Smooth muscle cell (in vitro differentiated cells): Measurements from ENCODE around the gene DPH6. TPM values are rescaled to one million over a fixed set of nuclear protein-coding genes. Genes with fewer than 3 reads are reported as not detected.

Experiments used
- DNase-seq: peaks from one replicate; lab custom pipeline; 2025; ENCODE audit not compliant: unreplicated experiment; lab: John Stamatoyannopoulos, UW
- H2AFZ ChIP-seq: fragments of 200-600 bp; sonication (generic); 2 replicates; pipeline ENCODE4 v1.6.0; 2016; ENCODE audit warnings: antibody characterized with exemption, low read depth, mild to moderate bottlenecking
- H3F3A ChIP-seq: fragments of 200-600 bp; sonication (generic); 2 replicates; pipeline ENCODE4 v1.6.0; 2017; ENCODE audit warnings: antibody characterized with exemption, low read depth
- H3K27ac ChIP-seq: fragments of 200-600 bp; sonication (generic); 2 replicates; pipeline ENCODE4 v1.5.1; 2016; ENCODE audit warnings: low read depth, mild to moderate bottlenecking
- H3K27me3 ChIP-seq: fragments of 200-600 bp; sonication (generic); 2 replicates; pipeline ENCODE4 v1.6.1; 2016; ENCODE audit warnings: low read depth, mild to moderate bottlenecking
- H3K36me3 ChIP-seq: fragments of 200-600 bp; sonication (generic); 2 replicates; pipeline ENCODE4 v1.5.1; 2016; ENCODE audit warnings: low read depth
- H3K4me1 ChIP-seq: fragments of 200-600 bp; sonication (generic); 2 replicates; pipeline ENCODE4 v1.5.1; 2016; ENCODE audit warnings: low read depth
- H3K4me2 ChIP-seq: fragments of 200-600 bp; sonication (generic); 2 replicates; pipeline ENCODE4 v1.6.0; 2016; ENCODE audit warnings: mild to moderate bottlenecking
- H3K4me3 ChIP-seq: fragments of 200-600 bp; sonication (generic); 2 replicates; pipeline ENCODE4 v1.5.1; 2016; ENCODE audit warnings: mild to moderate bottlenecking
- H3K79me2 ChIP-seq: fragments of 200-600 bp; sonication (generic); 2 replicates; pipeline ENCODE4 v1.6.0; 2016; ENCODE audit warnings: low read depth, mild to moderate bottlenecking
- H3K9ac ChIP-seq: fragments of 200-600 bp; sonication (generic); 2 replicates; pipeline ENCODE4 v1.6.0; 2016; ENCODE audit warnings: low read depth
- H3K9me3 ChIP-seq: fragments of 200-600 bp; sonication (generic); replicated peaks from 2 replicates; pipeline ENCODE4 v1.5.1; 2016; ENCODE audit warnings: low read depth
- H4K20me1 ChIP-seq: fragments of 200-600 bp; sonication (generic); 2 replicates; pipeline ENCODE4 v1.6.0; 2016; ENCODE audit warnings: low read depth
- WGBS: methylation state at CpG from one replicate; pipeline ENCODE4 v1.1.7; 2016; ENCODE audit warnings: low lambda C conversion rate; 5-methylcytosine and 5-hydroxymethylcytosine counted together
- polyA plus RNA-seq: library from polyadenylated mRNA; unstranded; fragments of >200 nt; fragmentation: Nextera tagmentation; extraction: Ambion mirVana; gene quantifications from 2 replicates; pipeline ENCODE4 v1.2.1, GENCODE V29; 2016
- total RNA-seq: library from RNA; depleted of rRNA; stranded (reverse); fragments of >200 nt; gene quantifications from 2 replicates; pipeline ENCODE4 v1.2.3, GENCODE V29; 2014
- TF ChIP-seq, protein P1 (sequence below): fragments of 200-600 bp; sonication (generic); IDR thresholded peaks from 2 replicates; pipeline ENCODE4 v1.5.1; 2017; ENCODE audit warnings: borderline replicate concordance, mild to moderate bottlenecking, antibody characterized with exemption; ENCODE audit not compliant: insufficient read depth, poor library complexity, severe bottlenecking

The DPH6 gene
- total and polyA plus RNA-seq, 2 experiments from 2014 or later = 4.0 to 19.9 TPM

DNA sequence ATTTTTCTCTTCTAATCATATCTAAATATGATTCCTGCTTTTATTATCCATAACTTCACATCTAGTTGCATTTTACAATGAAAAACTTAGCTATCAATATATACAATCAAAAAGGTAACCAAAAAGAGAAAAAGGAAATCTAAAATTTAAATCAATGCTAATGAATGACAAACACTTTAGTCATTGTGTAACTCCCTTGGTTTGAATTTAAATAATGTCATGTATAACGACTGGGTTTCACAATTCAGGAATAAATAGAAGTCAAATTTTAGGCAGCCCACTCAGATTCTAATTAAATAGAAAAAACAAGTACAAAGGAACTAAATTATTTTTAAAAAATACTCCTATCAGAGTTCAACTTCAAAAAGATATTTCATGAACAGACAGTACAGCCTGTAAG lies 26.9 kb downstream of the DPH6 start:
- H3K27me3 ChIP-seq = no peaks in the 10 kb centered on the region
- no peaks in the 10 kb centered on the region for H3K36me3 ChIP-seq
- H3K4me1 ChIP-seq = peaks cover 3% of the 10 kb centered on the region
- no peak for DNase-seq
- H3K9me3 ChIP-seq = no peaks in the 10 kb centered on the region
- H3K79me2 ChIP-seq = no peaks in the 10 kb centered on the region
- no peak overlapping the region for H2AFZ ChIP-seq
- no peaks in the 10 kb centered on the region for H3F3A ChIP-seq
- no peak overlapping the region for H3K9ac ChIP-seq
- TF ChIP-seq, protein P1, sequence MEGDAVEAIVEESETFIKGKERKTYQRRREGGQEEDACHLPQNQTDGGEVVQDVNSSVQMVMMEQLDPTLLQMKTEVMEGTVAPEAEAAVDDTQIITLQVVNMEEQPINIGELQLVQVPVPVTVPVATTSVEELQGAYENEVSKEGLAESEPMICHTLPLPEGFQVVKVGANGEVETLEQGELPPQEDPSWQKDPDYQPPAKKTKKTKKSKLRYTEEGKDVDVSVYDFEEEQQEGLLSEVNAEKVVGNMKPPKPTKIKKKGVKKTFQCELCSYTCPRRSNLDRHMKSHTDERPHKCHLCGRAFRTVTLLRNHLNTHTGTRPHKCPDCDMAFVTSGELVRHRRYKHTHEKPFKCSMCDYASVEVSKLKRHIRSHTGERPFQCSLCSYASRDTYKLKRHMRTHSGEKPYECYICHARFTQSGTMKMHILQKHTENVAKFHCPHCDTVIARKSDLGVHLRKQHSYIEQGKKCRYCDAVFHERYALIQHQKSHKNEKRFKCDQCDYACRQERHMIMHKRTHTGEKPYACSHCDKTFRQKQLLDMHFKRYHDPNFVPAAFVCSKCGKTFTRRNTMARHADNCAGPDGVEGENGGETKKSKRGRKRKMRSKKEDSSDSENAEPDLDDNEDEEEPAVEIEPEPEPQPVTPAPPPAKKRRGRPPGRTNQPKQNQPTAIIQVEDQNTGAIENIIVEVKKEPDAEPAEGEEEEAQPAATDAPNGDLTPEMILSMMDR = no peak
- H3K4me2 ChIP-seq = no peak overlapping the region
- WGBS = 18% methylated on average over 1 of the region's 1 CpG
- no peak overlapping the region for H3K4me3 ChIP-seq
- H3K27ac ChIP-seq = no peak overlapping the region
- H4K20me1 ChIP-seq = no peaks in the 10 kb centered on the region

DNA sequence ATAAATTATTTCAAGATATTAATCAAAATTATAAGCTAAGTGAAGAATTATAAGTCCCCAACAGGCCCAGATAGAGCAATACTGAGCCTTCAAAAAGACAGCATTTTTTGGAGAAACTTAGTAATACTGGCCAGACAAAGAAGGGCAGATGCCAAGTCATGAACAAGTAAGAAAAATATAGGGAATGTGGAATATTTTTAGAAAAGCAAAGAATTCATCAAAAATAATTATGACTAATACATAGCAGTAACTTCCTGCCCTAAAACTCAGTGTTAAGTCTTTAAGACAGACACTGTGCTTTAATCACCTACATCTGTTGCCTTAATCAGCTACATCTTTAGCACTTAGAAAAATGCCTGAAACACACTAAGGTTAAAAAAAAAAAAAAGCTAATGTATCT lies 31.2 kb downstream of the DPH6 start:
- TF ChIP-seq, protein P1 = no peak
- Histone ChIP-seq H3F3A (no peaks in the 10 kb centered on the region), H3K9me3 (no peaks in the 10 kb centered on the region), H3K4me3 (no peak overlapping the region), H3K27me3 (no peaks in the 10 kb centered on the region), H4K20me1 (no peaks in the 10 kb centered on the region), H3K27ac (no peak overlapping the region), H3K36me3 (no peaks in the 10 kb centered on the region), H3K9ac (no peak overlapping the region), H2AFZ (no peak overlapping the region), H3K79me2 (no peaks in the 10 kb centered on the region), H3K4me1 (peaks cover under 1% of the 10 kb centered on the region), H3K4me2 (no peak overlapping the region)
- no peak for DNase-seq

DNA sequence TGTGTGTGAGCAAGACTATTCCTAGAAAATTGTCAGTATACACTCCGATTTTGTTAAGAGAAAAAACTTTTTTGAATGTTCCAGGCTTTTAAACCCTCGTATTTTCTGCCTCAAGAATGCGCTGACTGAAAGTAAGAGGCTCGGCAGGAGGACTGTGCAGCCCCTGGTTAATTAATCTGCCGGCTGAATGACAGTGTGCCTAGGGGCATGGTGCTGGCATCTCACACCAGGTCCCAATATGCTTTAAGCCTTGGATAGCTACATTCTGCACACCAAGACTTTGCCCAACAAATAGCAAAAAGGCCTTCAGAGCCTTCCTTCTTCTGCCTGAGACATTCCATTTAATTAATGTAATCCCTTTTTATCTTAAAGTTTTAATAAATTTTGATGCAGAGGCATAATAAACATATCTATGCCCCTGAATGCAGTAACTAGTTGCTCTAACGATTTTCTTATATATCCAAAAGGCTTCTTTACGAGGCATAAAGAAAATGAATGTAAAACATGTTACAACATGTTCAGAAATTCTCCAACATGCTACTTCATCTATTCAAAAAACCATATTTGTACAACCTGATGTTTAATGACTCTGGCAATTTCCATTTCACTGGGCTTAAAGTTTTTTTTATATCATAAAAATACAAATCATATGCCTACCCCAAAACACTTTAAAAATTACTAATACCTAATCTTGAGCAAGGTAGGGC lies 37.9 kb downstream of the DPH6 start:
- Histone ChIP-seq H3K27me3 (no peaks in the 10 kb centered on the region), H3K4me3 (no peak overlapping the region), H2AFZ (peak overlapping the region; percentile 7), H3K27ac (peak overlapping the region; percentile 4), H3K4me2 (peak overlapping the region; percentile 48), H3F3A (no peaks in the 10 kb centered on the region), H3K4me1 (peaks cover 28% of the 10 kb centered on the region), H3K79me2 (no peaks in the 10 kb centered on the region), H4K20me1 (no peaks in the 10 kb centered on the region), H3K36me3 (no peaks in the 10 kb centered on the region), H3K9ac (no peak overlapping the region), H3K9me3 (no peaks in the 10 kb centered on the region)
- no peak for DNase-seq
- WGBS = 67% methylated on average over 7 of the region's 7 CpGs
- TF ChIP-seq, protein P1 = no peak

DNA sequence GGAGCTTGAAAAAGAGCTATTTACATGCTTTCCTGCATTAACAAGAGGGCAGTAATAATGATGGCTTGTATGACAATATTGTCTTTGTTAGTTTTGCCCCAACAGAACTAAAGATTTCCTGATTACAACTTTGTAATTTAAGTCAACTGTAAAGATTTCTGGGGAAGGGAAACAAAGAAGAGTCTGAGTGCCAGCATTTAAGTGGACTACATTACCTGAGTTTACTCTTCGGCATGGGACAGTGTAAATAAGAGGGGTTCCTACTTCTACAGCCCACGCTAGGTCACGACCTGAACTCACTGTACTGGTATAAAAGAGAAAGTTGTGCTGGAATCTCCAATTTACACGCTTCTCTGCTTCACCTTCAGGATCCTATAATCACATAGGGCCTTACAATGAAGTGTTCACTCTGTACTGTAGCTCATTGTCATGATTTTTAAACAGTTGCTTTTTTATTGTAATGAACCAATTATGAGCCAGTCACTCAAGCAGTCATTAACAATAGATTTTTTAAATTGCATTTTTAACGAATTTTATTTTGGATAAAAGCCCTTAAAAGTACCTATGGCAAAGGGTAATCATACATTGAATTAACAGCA lies 39.6 kb downstream of the DPH6 start:
- Histone ChIP-seq H3K27me3 (no peaks in the 10 kb centered on the region), H3K9ac (no peak overlapping the region), H3K36me3 (no peaks in the 10 kb centered on the region), H3K4me1 (peaks cover 28% of the 10 kb centered on the region), H4K20me1 (no peaks in the 10 kb centered on the region), H3K4me2 (no peak overlapping the region), H3K27ac (no peak overlapping the region), H2AFZ (peak overlapping the region; percentile 22), H3K79me2 (no peaks in the 10 kb centered on the region), H3F3A (no peaks in the 10 kb centered on the region), H3K9me3 (no peaks in the 10 kb centered on the region), H3K4me3 (no peak overlapping the region)
- DNase-seq = no peak
- TF ChIP-seq, protein P1 = no peak
- 59% methylated on average over 5 of the region's 5 CpGs for WGBS
